Liver (tissue), 9 donors: ENCODE data around the gene TMTC4. TPM values are rescaled to one million over a fixed set of nuclear protein-coding genes. Genes with fewer than 3 reads are reported as not detected.

Experiments
- DNase-seq: peaks from one replicate; pipeline ENCODE4 v3.0.0-alpha.2; 2017; ENCODE audit warnings: low spot score
- H3K27ac ChIP-seq, 2 donors: one replicate each; pipeline ENCODE4 v1.7.0; 2013; ENCODE audit warnings: inconsistent platforms in 2 of 2, low read length in 2 of 2, control low read depth in 1 of 2, low read depth in 1 of 2, mild to moderate bottlenecking in 1 of 2
- H3K27me3 ChIP-seq, 4 donors: one replicate each; pipeline versions ENCODE4 v1.6.1 to v1.7.0; 2013; ENCODE audit warnings: low read length in 3 of 4, inconsistent platforms in 1 of 4, mild to moderate bottlenecking in 1 of 4, moderate library complexity in 1 of 4; ENCODE audit not compliant: control insufficient read depth in 4 of 4, insufficient read depth in 4 of 4
- H3K36me3 ChIP-seq, 4 donors: one replicate each; pipeline versions ENCODE4 v1.6.1 to v1.7.0; 2013; ENCODE audit warnings: low read length in 3 of 4, mild to moderate bottlenecking in 3 of 4, low read depth in 1 of 4, moderate library complexity in 1 of 4; ENCODE audit not compliant: control insufficient read depth in 4 of 4, insufficient read depth in 3 of 4
- H3K4me1 ChIP-seq, 4 donors: one replicate each; pipeline versions ENCODE4 v1.6.1 to v1.7.0; 2013; ENCODE audit warnings: low read length in 3 of 4, mild to moderate bottlenecking in 3 of 4, moderate library complexity in 1 of 4; ENCODE audit not compliant: control insufficient read depth in 4 of 4, insufficient read depth in 4 of 4
- H3K4me3 ChIP-seq, 3 donors: one replicate each; pipeline versions ENCODE4 v1.6.1 to v1.7.0; 2013; ENCODE audit warnings: low read length in 3 of 3, control low read depth in 1 of 3, low read depth in 1 of 3, mild to moderate bottlenecking in 1 of 3
- H3K9ac ChIP-seq, 2 donors: one replicate each; pipeline ENCODE4 v1.7.0; 2013; ENCODE audit warnings: low read length in 2 of 2, mild to moderate bottlenecking in 2 of 2, moderate library complexity in 2 of 2, control low read depth in 1 of 2, low read depth in 1 of 2
- H3K9me3 ChIP-seq, 4 donors: one replicate each; pipeline versions ENCODE4 v1.6.1 to v1.7.0; 2013; ENCODE audit warnings: low read length in 3 of 4; ENCODE audit not compliant: control insufficient read depth in 4 of 4
- CTCF ChIP-seq: fragments of 150-350 bp; IDR thresholded peaks from 2 replicates; pipeline ENCODE4 v1.5.1; 2017; ENCODE audit warnings: improper control_type of control experiment, low read depth, low read length; ENCODE audit not compliant: missing input control
- FOXA1 ChIP-seq: IDR thresholded peaks from 2 replicates; pipeline ENCODE4 v1.6.1; 2016; ENCODE audit warnings: antibody characterized with exemption
- GABPA ChIP-seq, 2 donors: IDR thresholded peaks in 1 of 2; conservative IDR thresholded peaks in 1 of 2; 2 replicates each; pipeline ENCODE4 v1.6.1; 2016; ENCODE audit warnings: antibody characterized with exemption in 2 of 2, mild to moderate bottlenecking in 1 of 2, moderate library complexity in 1 of 2
- HNF4A ChIP-seq, 2 donors: conservative IDR thresholded peaks; 2 replicates each; pipeline ENCODE4 v1.6.1; 2016; ENCODE audit warnings: antibody characterized with exemption in 2 of 2, mild to moderate bottlenecking in 2 of 2
- HNF4G ChIP-seq: IDR thresholded peaks from 2 replicates; pipeline ENCODE4 v1.6.1; 2016; ENCODE audit warnings: antibody characterized with exemption
- JUND ChIP-seq, 2 donors: IDR thresholded peaks; 2 replicates each; pipeline ENCODE4 v1.6.1; 2016; ENCODE audit warnings: antibody characterized with exemption in 2 of 2
- NR2F2 ChIP-seq: IDR thresholded peaks from 2 replicates; pipeline ENCODE4 v1.6.1; 2016; ENCODE audit warnings: antibody characterized with exemption
- RAD21 ChIP-seq, 2 donors: IDR thresholded peaks; 2 replicates each; pipeline ENCODE4 v1.6.1; 2016; ENCODE audit warnings: antibody characterized with exemption in 2 of 2, mild to moderate bottlenecking in 2 of 2
- REST ChIP-seq: IDR thresholded peaks from 2 replicates; pipeline ENCODE4 v1.6.1; 2016; ENCODE audit warnings: antibody characterized with exemption, mild to moderate bottlenecking
- TAF1 ChIP-seq: conservative IDR thresholded peaks from 2 replicates; pipeline ENCODE4 v1.6.1; 2016; ENCODE audit warnings: antibody characterized with exemption, mild to moderate bottlenecking
- YY1 ChIP-seq: IDR thresholded peaks from 2 replicates; pipeline ENCODE4 v1.6.1; 2016; ENCODE audit warnings: antibody characterized with exemption, mild to moderate bottlenecking
- WGBS: extraction: QIAGEN DNeasy Blood & Tissue Kit; methylation state at CpG from one replicate; pipeline ENCODE4 v1.1.7; 2013; 5-methylcytosine and 5-hydroxymethylcytosine counted together
- polyA plus RNA-seq, 2 donors: library from polyadenylated mRNA; stranded (reverse) in 1 of 2; unstranded in 1 of 2; fragments of 200-250 nt in 1 of 2; fragments of >200 nt in 1 of 2; fragmentation: Nextera tagmentation in 1 of 2; extraction: Ambion mirVana in 1 of 2; gene quantifications; one replicate each; pipeline versions ENCODE4 v1.2.1 to v1.2.3, GENCODE V29; 2013 to 2015
- total RNA-seq, 2 donors: library from RNA; depleted of rRNA; stranded (reverse); fragments of >200 nt; gene quantifications; one replicate each; pipeline ENCODE4 v1.2.3, GENCODE V29; 2014
- TF ChIP-seq, protein P1 (sequence below): IDR thresholded peaks from 2 replicates; pipeline ENCODE4 v1.6.1; 2016; ENCODE audit warnings: antibody characterized with exemption
- donor health status: healthy.
- donor health status: healthy.
- donor health status: healthy.
- donor health status: healthy.
- donor health status: healthy.

The TMTC4 gene
- total and polyA plus RNA-seq, 4 donors, result 7.3 to 26.4 (median 12.3) TPM

- TF ChIP-seq RAD21 (IDR thresholded peaks at IDR 0.05), result no peak
Measured at GRCh38 chr13:100608906-100609305, 65.7 kb downstream of the TMTC4 start (continued).

DNA sequence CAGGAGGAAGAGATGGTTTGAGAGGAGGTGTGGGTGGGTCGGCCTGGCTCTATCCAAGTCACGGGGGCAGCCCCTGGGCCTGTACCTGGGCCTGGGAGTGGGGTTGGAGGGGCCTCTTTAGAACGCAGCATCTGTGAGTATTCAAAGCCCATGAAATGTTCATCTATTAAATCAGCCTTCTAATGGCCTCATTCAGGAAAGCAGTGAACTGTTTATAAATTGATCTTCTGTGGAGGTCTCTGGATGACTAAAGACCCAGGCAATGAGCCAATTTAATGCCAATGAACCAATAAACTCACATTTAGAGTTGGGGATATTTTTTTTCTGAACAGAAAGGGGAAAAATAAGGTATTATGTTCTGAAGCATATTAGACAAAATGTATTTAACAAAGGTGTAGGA is 66.1 kb downstream of the TMTC4 start:
- H3K27me3 ChIP-seq, result no peaks in the 10 kb centered on the region
- no peak overlapping the region for H3K4me3 ChIP-seq
- no peak for DNase-seq
- H3K4me1 ChIP-seq, result no peaks in the 10 kb centered on the region
- TF ChIP-seq REST (no peak), CTCF (no peak), NR2F2 (no peak), YY1 (no peak), HNF4A (conservative IDR thresholded peaks at IDR 0.05) (no peak)
- TF ChIP-seq, protein P1, sequence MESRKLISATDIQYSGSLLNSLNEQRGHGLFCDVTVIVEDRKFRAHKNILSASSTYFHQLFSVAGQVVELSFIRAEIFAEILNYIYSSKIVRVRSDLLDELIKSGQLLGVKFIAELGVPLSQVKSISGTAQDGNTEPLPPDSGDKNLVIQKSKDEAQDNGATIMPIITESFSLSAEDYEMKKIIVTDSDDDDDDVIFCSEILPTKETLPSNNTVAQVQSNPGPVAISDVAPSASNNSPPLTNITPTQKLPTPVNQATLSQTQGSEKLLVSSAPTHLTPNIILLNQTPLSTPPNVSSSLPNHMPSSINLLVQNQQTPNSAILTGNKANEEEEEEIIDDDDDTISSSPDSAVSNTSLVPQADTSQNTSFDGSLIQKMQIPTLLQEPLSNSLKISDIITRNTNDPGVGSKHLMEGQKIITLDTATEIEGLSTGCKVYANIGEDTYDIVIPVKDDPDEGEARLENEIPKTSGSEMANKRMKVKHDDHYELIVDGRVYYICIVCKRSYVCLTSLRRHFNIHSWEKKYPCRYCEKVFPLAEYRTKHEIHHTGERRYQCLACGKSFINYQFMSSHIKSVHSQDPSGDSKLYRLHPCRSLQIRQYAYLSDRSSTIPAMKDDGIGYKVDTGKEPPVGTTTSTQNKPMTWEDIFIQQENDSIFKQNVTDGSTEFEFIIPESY, result no peak
- H3K9me3 ChIP-seq, result no peaks in the 10 kb centered on the region
- no peak overlapping the region for H3K27ac ChIP-seq
- H3K9ac ChIP-seq, result no peak overlapping the region
- H3K36me3 ChIP-seq, result peaks cover 0 to 23% (median 12%) of the 10 kb centered on the region in 4 donors
- WGBS, result 98% methylated on average over 3 of the region's 3 CpGs

DNA sequence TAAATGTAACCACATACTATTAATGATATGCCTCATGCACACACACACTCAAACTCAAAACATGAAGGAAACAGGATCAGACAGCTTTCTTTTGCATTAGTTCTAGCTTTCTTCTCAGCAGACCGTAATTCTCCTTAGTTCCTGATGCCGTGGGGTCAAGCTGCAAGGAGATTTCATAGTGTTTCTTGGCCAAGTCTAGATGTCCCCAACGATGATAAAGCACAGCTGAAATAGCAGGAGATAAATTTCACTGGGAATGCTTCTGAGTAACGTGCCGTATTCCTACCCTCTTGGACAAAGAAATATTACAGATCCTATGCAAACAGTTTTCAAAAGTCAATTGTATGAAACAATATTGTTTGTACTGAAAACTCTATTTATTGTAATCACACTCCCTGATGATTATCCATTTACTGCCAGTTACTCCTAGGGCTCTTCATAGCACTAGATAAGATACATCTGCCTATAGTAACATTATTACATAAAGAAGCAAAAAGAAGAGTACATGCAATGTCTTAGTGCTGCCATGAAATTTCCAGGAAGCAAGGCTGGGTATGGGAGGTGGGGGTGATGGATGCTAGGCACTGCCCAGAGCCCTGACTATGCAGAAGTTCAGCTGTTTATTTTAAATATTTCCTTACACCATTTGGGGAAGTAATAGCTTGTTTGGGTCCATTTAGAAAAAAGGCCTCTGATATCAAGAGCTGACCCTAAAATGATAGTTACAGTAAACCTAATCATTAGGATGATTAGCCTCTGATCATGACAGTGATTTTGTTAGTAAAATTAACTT is 69.5 kb downstream of the TMTC4 start:
- peaks cover 3 to 13% (median 8%) of the 10 kb centered on the region in 4 donors for H3K4me1 ChIP-seq
- DNase-seq, result no peak
- H3K27me3 ChIP-seq, result no peaks in the 10 kb centered on the region
- H3K9me3 ChIP-seq, result no peaks in the 10 kb centered on the region
- no peak overlapping the region for H3K4me3 ChIP-seq
- 82% methylated on average over 5 of the region's 5 CpGs for WGBS
- peaks cover 0 to 13% (median 3%) of the 10 kb centered on the region in 4 donors for H3K36me3 ChIP-seq
- TF ChIP-seq, protein P1, result no peak
- TF ChIP-seq GABPA (IDR thresholded peaks at IDR 0.05 in 1 of 2, conservative IDR thresholded peaks at IDR 0.05 in 1 of 2) (no peak), YY1 (no peak), JUND (IDR thresholded peaks at IDR 0.05) (no peak), TAF1 (no peak), HNF4G (no peak), FOXA1 (no peak), CTCF (no peak)
- no peak overlapping the region for H3K9ac ChIP-seq
- H3K27ac ChIP-seq, result no peak overlapping the region
